ENCODE measurements around the gene ALDH4A1. TPM values are rescaled to one million over a fixed set of nuclear protein-coding genes. Genes with fewer than 3 reads are reported as not detected.
"Not testable (repeated sequence)": the region's sequence is repeated elsewhere in the genome, so short reads cannot be mapped to it uniquely, and the experiment has no call there.

Gene ALDH4A1
- total RNA-seq, 1 donor from 2014 or later, result 50.3 TPM

- intact Hi-C loops (cut with DNase I), result loop anchor here (5.0 to 10.0 kb wide), 3 partner anchors 174 to 307 kb away; partner anchors contain the start of gene UBR4
- no peak for DNase-seq (ENCODE audit: low spot score)
These were observed 5.8 kb upstream of the ALDH4A1 start for GRCh38 chr1:18907917-18908845.

GRCh38 chr1:18907021-18907916, 4.9 kb upstream of the ALDH4A1 start:
- intact Hi-C loops (cut with DNase I), result loop anchor here (5.0 to 10.0 kb wide), 3 partner anchors 175 to 308 kb away; partner anchors contain the start of gene UBR4
- peak; percentile 83 for DNase-seq (ENCODE audit: low spot score)

GRCh38 chr1:18903291-18903756, 969 bp upstream of the ALDH4A1 start:
- intact Hi-C loops (cut with DNase I), result loop anchor here (10.0 kb wide), 1 partner anchor 311 kb away; the partner anchor contains the start of gene UBR4
- DNase-seq (ENCODE audit: low spot score), result no peak

GRCh38 chr1:18901952-18902522, 318 bp downstream of the ALDH4A1 start:
- intact Hi-C loops (cut with DNase I), result loop anchor here (10.0 kb wide), 1 partner anchor 313 kb away; the partner anchor contains the start of gene UBR4
- no peak for DNase-seq (ENCODE audit: low spot score)

GRCh38 chr1:18901147-18901951, 1.0 kb downstream of the ALDH4A1 start:
- intact Hi-C loops (cut with DNase I), result loop anchor here (10.0 kb wide), 1 partner anchor 313 kb away; the partner anchor contains the start of gene UBR4
- no peak for DNase-seq (ENCODE audit: low spot score)

- DNase-seq (ENCODE audit: low spot score), result no peak
- intact Hi-C loops (cut with DNase I), result loop anchor here (10.0 kb wide), 1 partner anchor 314 kb away; the partner anchor contains the start of gene UBR4
These were observed 2.0 kb downstream of the ALDH4A1 start for GRCh38 chr1:18900303-18900841.

- DNase-seq (ENCODE audit: low spot score), result no peak
- intact Hi-C loops (cut with DNase I), result loop anchor here (10.0 kb wide), 1 partner anchor 315 kb away; the partner anchor contains the start of gene UBR4
These were observed 2.8 kb downstream of the ALDH4A1 start for GRCh38 chr1:18899363-18900049.

GRCh38 chr1:18898567-18898966, 3.8 kb downstream of the ALDH4A1 start:
- no peak for DNase-seq (ENCODE audit: low spot score)
- intact Hi-C loops (cut with DNase I), result no loop called here

GRCh38 chr1:18895317-18895716, 7.0 kb downstream of the ALDH4A1 start:
- intact Hi-C loops (cut with DNase I), result no loop called here

GRCh38 chr1:18893120-18893519, 9.2 kb downstream of the ALDH4A1 start:
- intact Hi-C loops (cut with DNase I), result no loop called here
- no peak for DNase-seq (ENCODE audit: low spot score)

More at GRCh38 chr1:18895317-18895716, 7.0 kb downstream of the ALDH4A1 start:
- DNase-seq (ENCODE audit: low spot score), result no peak

GRCh38 chr1:18891858-18892257, 10.5 kb downstream of the ALDH4A1 start:
- intact Hi-C loops (cut with DNase I), result not testable (repeated sequence)

GRCh38 chr1:18891426-18891780, 11.0 kb downstream of the ALDH4A1 start:
- no peak for DNase-seq (ENCODE audit: low spot score)

More at GRCh38 chr1:18891858-18892257, 10.5 kb downstream of the ALDH4A1 start:
- DNase-seq (ENCODE audit: low spot score), result not testable (repeated sequence)

GRCh38 chr1:18890706-18891425, 11.5 kb downstream of the ALDH4A1 start:
- no peak for DNase-seq (ENCODE audit: low spot score)
- intact Hi-C loops (cut with DNase I), result no loop called here

More at GRCh38 chr1:18891426-18891780, 11.0 kb downstream of the ALDH4A1 start:
- intact Hi-C loops (cut with DNase I), result no loop called here

GRCh38 chr1:18886003-18886335, 16.4 kb downstream of the ALDH4A1 start:
- DNase-seq (ENCODE audit: low spot score), result no peak
- intact Hi-C loops (cut with DNase I), result no loop called here

GRCh38 chr1:18885311-18886002, 16.9 kb downstream of the ALDH4A1 start:
- DNase-seq (ENCODE audit: low spot score), result no peak
- intact Hi-C loops (cut with DNase I), result no loop called here

- intact Hi-C loops (cut with DNase I), result loop anchor here (5.0 kb wide), 1 partner anchor 213 kb away; no protein-coding TSS in a partner anchor
- DNase-seq (ENCODE audit: low spot score), result no peak
These were observed 17.6 kb downstream of the ALDH4A1 start for GRCh38 chr1:18884727-18885126.

All from cardiac septum (tissue), 1 donor.